SH-SY5Y (cell line): ENCODE results near the gene BRME1.

Source experiments
- GATA2 ChIP-seq: IDR thresholded peaks from 2 replicates; pipeline ENCODE4 v1.6.1; 2011; ENCODE audit warnings: mild to moderate bottlenecking, low read depth, low read length
- GATA3 ChIP-seq: IDR thresholded peaks from 2 replicates; pipeline ENCODE4 v1.6.1; 2011; ENCODE audit warnings: low read depth, mild to moderate bottlenecking, low read length, moderate library complexity

GRCh38 chr19:13892870-13893269, 13.0 kb downstream of the BRME1 start:
- TF ChIP-seq GATA2 (no peak), GATA3 (no peak)
